KG1 (cell line): ENCODE measurements around the gene ATF6.
A peak's percentile ranks its signal among the peaks of the same experiment; 100 is the strongest.
"Not testable (repeated sequence)": the region's sequence is repeated elsewhere in the genome, so short reads cannot be mapped to it uniquely, and the experiment has no call there.

Source experiments
- DNase-seq: peaks from one replicate; lab custom pipeline; 2025; lab: John Stamatoyannopoulos, UW

The ATF6 gene

GRCh38 chr1:161766102-161766981 lies at the start of gene ATF6:
ATF6 (plus strand) TSS chr1:161766320; CDS start chr1:161766361, 41 bp downstream.
- peak; percentile 66 for DNase-seq

- no peak for DNase-seq
These were observed 47.4 kb upstream of the ATF6 start for GRCh38 chr1:161718559-161719324.

GRCh38 chr1:161719325-161719611 lies 46.9 kb upstream of the ATF6 start:
- no peak for DNase-seq

- no peak for DNase-seq
These were observed 45.7 kb upstream of the ATF6 start for GRCh38 chr1:161720422-161720821.

- DNase-seq, result no peak
These were observed 45.0 kb upstream of the ATF6 start, which contains the start of gene FCRLB for GRCh38 chr1:161720956-161721737. FCRLB (plus strand) TSS chr1:161721544; CDS start chr1:161722673, 1,129 bp downstream.

- no peak for DNase-seq
These were observed 44.3 kb upstream of the ATF6 start for GRCh38 chr1:161721738-161722343.

- no peak for DNase-seq
These were observed 43.7 kb upstream of the ATF6 start for GRCh38 chr1:161722406-161722805.

- DNase-seq, result no peak
These were observed 42.5 kb upstream of the ATF6 start for GRCh38 chr1:161723459-161724141.

- DNase-seq, result not testable (repeated sequence)
These were observed 40.7 kb upstream of the ATF6 start for GRCh38 chr1:161725258-161725907.

GRCh38 chr1:161725908-161726472 lies 40.1 kb upstream of the ATF6 start:
- DNase-seq, result peak; percentile 53

- peak; percentile 24 for DNase-seq
These were observed 39.5 kb upstream of the ATF6 start for GRCh38 chr1:161726473-161727255.

GRCh38 chr1:161727256-161727924 lies 38.7 kb upstream of the ATF6 start:
- peak; percentile 26 for DNase-seq

GRCh38 chr1:161728376-161729226 lies 37.5 kb upstream of the ATF6 start:
- DNase-seq, result no peak

GRCh38 chr1:161730050-161730564 lies 36.0 kb upstream of the ATF6 start:
- DNase-seq, result no peak

GRCh38 chr1:161731241-161731640 lies 34.9 kb upstream of the ATF6 start:
- no peak for DNase-seq

- no peak for DNase-seq
These were observed 34.0 kb upstream of the ATF6 start for GRCh38 chr1:161731981-161732718.

- DNase-seq, result no peak
These were observed 32.6 kb upstream of the ATF6 start for GRCh38 chr1:161733526-161733925.
